Left kidney (tissue), 8 donors: Measurements from ENCODE around the gene ST8SIA5. TPM values are rescaled to one million over a fixed set of nuclear protein-coding genes. Genes with fewer than 3 reads are reported as not detected.
"Not testable (repeated sequence)": the region's sequence is repeated elsewhere in the genome, so short reads cannot be mapped to it uniquely, and the experiment has no call there.

Source experiments
- DNase-seq: peaks from one replicate; pipeline ENCODE4 v3.0.0-alpha.2; 2013
- long read RNA-seq, 8 donors: transcript quantifications; one replicate each; lab custom pipeline, GENCODE V29; 2026
- polyA plus RNA-seq: library from polyadenylated mRNA; unstranded; fragments of 120-200 nt; gene quantifications from one replicate; pipeline ENCODE4 v1.2.1, GENCODE V29; 2013; ENCODE audit not compliant: insufficient read length

The ST8SIA5 gene
- polyA plus RNA-seq: 1.0 TPM
- long read RNA-seq, donor 1: 0 reads
- long read RNA-seq, donor 2: 0 reads
- long read RNA-seq, donor 3: 0 reads
- long read RNA-seq, donor 4: 0 reads
- long read RNA-seq, donor 5: 0 reads
- long read RNA-seq, donor 6: 0 reads
- long read RNA-seq, donor 7: 0 reads
- long read RNA-seq, donor 8: 0 reads

GRCh38 chr18:46756559-46757201, at the start of gene ST8SIA5:
ST8SIA5 (minus strand) TSS chr18:46757053; CDS start chr18:46756508, 545 bp downstream.
- peak; percentile 17 for DNase-seq

GRCh38 chr18:46795945-46796344, 39.1 kb upstream of the ST8SIA5 start:
- not testable (repeated sequence) for DNase-seq

- no peak for DNase-seq
Measured at GRCh38 chr18:46794607-46795006, 37.8 kb upstream of the ST8SIA5 start.

GRCh38 chr18:46793565-46793964, 36.7 kb upstream of the ST8SIA5 start:
- DNase-seq: no peak

GRCh38 chr18:46789088-46789487, 32.2 kb upstream of the ST8SIA5 start:
- no peak for DNase-seq

GRCh38 chr18:46787674-46788073, 30.8 kb upstream of the ST8SIA5 start:
- DNase-seq: no peak

- DNase-seq: no peak
Measured at GRCh38 chr18:46772357-46772756, 15.5 kb upstream of the ST8SIA5 start.

- no peak for DNase-seq
Measured at GRCh38 chr18:46771141-46771540, 14.3 kb upstream of the ST8SIA5 start.

GRCh38 chr18:46770708-46771107, 13.9 kb upstream of the ST8SIA5 start:
- no peak for DNase-seq

GRCh38 chr18:46768166-46768921, 11.5 kb upstream of the ST8SIA5 start:
- no peak for DNase-seq

GRCh38 chr18:46767217-46767616, 10.4 kb upstream of the ST8SIA5 start:
- no peak for DNase-seq

GRCh38 chr18:46764586-46764985, 7.7 kb upstream of the ST8SIA5 start:
- no peak for DNase-seq

- no peak for DNase-seq
Measured at GRCh38 chr18:46761059-46761769, 4.4 kb upstream of the ST8SIA5 start.

- no peak for DNase-seq
Measured at GRCh38 chr18:46759890-46760289, 3.0 kb upstream of the ST8SIA5 start.

- peak; percentile 5 for DNase-seq
Measured at GRCh38 chr18:46756025-46756558, 761 bp downstream of the ST8SIA5 start.

GRCh38 chr18:46755315-46756024, 1.4 kb downstream of the ST8SIA5 start:
- DNase-seq: no peak

- peak; percentile 30 for DNase-seq
Measured at GRCh38 chr18:46754661-46755292, 2.1 kb downstream of the ST8SIA5 start.

GRCh38 chr18:46754188-46754587, 2.7 kb downstream of the ST8SIA5 start:
- DNase-seq: no peak

- DNase-seq: no peak
Measured at GRCh38 chr18:46751882-46752281, 5.0 kb downstream of the ST8SIA5 start.

GRCh38 chr18:46750626-46751025, 6.2 kb downstream of the ST8SIA5 start:
- no peak for DNase-seq

GRCh38 chr18:46748466-46748865, 8.4 kb downstream of the ST8SIA5 start:
- no peak for DNase-seq
